GM04503 (cell line): ENCODE results near the gene P2RY6.
"Not testable (repeated sequence)": the region's sequence is repeated elsewhere in the genome, so short reads cannot be mapped to it uniquely, and the experiment has no call there.

ENCODE experiments used
- DNase-seq: peaks from one replicate; pipeline ENCODE4 v3.0.0-alpha.2; 2012; ENCODE audit warnings: low read depth

The P2RY6 gene, protein sequence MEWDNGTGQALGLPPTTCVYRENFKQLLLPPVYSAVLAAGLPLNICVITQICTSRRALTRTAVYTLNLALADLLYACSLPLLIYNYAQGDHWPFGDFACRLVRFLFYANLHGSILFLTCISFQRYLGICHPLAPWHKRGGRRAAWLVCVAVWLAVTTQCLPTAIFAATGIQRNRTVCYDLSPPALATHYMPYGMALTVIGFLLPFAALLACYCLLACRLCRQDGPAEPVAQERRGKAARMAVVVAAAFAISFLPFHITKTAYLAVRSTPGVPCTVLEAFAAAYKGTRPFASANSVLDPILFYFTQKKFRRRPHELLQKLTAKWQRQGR

DNA sequence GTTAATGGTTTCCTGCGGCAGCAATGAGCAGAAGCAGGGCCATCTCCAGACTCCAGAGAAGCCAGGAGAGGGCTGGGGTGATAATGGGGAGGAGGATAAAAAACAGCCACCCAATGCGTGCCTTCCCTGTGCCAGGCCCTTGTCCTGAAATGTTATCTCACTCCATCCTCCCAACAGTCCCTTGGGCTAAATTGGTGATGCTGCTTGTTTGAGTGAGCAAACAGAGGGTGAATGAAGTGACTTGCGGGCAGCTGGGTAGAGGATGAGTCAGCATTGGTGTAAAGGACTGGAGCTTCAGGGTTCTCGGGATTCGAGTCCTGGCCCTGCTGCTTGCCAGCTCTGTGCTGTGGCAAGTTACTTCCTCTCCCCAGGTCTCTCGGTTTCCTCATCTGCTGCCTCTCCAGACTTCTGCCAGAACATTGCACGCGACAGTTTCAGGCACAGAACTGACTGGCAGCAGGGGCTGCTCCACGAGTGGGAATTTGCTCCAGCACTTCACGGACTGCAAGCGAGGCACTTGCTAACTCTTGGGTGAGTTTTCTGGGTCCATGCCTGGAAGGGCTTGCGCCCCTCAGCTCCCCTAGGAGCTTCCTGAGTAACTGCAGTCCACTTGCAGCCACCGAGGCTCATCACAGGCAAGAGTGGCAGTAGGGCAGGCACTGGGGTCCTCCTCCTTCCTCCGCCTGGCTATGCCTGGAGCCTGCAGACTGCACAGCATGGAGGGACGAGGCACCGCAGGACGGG is at the start of gene P2RY6:
Gene P2RY6 (plus strand): TSS at position 403 of the 744 bp plus-strand sequence. CDS start 24,181 bp downstream, outside the sequence.
- no peak for DNase-seq

DNA sequence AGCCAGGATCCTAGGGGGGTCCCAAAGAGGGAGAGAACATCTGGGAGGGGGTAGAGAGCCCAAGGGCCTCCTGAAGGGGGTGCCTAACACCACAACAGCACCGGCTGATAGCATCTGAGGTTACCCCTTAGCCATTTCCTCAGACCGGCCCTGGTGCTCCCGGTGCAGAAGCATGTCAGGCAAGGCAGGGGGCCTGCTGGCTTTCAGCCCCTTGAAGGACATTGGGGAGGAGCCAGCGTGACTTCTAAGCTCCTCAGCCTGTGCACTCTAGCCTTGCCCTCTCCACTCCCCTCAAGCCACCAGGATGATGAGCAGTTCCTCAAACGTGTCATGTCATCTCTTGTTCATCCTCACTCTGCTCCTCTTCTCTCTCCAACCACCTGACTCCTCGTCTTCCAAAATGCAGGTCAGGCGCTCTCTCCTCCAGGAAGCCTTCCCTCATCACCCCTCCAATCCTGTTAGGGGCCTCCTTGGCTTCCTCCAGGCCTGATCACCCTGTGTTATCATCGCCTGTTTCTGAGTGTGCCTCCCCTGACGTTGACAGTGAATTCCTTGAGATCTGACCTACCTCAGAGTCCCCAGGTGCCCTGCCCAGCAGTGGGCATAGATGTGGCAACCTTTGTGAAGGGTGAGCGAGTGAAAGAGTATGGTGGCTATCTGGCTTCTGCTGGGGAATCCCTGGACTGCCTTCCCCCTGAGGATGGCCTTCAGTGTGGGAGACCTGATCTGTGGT is 48.0 kb upstream of the P2RY6 start:
- no peak for DNase-seq

DNA sequence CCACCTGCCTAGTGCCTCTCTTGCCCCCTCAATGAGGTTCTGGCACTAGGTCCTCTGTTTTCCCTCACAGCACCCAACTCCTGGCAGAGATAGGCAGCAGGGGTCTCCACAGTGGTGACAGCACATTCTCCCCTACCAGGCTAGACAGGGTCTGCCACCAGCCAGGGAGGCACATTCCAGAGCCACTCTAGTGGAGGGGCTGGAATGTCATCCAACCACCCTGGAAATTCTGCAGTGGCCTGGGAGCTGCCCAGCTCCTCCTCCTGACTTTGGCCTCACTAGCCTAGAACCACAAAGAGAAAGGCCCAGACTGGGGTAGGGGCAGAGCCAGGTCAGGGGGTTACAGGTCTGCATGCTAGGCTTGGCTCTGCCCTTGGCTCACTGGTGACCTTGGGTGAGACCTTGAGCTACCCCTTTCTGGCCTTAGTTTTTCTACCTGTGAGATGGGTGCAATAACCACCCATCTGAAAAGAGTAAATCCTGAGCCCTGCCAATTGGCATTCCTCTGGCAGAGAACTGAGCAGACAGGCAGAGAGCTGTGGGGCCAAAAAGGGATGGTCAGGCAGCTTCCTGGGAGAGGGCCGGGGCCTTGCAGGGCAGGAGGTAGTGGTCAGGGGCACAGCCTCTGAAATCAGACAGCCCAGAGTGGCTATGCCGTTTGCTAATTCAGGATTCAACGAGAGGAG is 47.0 kb upstream of the P2RY6 start:
- no peak for DNase-seq

DNA sequence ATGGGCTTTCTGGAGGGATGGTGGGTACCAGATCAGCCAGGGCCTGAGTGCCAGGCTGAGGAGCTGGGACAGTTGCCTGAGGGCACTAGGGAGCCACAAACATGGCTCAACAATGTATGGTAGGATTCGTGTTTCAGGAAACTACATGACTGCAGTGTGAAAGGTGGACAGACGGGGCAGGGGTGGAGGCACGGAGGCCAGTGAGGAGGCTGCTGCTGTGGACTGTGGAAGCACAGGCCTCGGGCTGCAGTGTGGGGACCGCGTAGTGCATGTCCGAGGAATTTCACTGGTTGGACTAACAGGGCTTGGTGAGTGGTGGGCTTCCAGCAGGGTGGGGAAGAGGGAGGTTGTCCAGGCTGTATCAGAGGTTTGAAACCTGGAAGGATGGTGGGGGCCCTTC is 46.3 kb upstream of the P2RY6 start:
- no peak for DNase-seq

DNA sequence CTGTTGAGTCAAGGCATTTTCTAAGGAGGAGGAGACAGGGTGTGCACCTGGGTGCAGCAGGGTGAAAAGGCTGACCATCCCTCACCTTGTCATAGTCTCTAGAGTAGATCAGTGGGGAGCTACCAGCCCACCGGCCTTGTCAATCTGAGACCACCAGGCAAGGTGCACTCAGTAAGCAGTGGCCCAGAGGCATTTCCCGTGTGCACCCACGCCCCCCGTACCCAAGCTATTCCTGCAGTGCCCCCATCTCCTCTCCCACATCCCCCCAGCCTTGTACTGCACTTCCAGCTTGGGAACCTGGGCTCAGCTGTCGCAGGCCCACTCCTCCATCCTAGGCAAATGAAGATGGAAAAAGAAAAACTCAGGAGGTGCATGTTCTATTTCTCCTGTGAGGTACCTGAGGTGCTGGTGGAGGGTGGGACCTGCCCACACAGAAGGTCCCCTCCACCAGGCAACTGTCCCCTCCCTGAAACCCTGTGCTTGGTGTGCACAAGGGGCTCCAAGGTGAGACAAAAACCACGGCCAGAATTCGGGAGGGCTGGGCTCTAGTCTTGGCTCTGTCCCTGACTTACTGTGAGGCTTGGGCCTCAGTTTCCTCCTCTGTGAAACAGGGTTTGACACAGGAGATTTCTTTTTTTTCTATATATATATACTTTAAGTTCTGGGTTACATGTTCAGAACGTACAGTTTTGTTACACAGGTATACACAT is 45.7 kb upstream of the P2RY6 start:
- no peak for DNase-seq

DNA sequence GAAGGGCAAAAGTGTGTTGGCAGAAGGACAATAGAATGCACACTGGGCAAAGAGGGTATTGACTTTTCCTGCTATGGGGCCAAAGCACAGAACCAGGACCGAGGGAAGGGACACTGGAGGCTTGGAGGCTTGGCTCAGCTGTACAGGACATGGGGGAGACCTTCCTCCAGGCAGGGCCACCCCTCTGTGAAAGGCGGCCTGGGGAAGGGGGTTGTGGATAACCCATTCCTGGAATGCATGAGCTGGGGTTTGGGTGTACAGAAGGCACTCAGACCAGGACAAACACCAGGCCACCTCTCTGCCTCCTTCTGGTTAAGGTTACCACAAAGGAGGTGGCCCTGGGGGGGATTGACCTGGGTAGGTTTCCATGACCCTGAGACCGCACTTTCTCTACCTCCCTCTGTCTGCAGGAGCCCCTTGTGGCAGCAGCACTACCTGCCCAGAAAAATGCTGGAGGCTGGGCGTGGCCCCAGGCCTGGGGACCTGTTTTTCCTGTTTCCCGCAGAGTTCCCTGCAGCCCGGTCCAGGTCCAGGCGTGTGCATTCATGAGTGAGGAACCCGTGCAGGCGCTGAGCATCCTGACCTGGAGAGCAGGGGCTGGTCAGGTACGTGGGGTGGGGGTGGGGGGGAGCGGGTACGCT is 44.4 kb upstream of the P2RY6 start:
- no peak for DNase-seq

DNA sequence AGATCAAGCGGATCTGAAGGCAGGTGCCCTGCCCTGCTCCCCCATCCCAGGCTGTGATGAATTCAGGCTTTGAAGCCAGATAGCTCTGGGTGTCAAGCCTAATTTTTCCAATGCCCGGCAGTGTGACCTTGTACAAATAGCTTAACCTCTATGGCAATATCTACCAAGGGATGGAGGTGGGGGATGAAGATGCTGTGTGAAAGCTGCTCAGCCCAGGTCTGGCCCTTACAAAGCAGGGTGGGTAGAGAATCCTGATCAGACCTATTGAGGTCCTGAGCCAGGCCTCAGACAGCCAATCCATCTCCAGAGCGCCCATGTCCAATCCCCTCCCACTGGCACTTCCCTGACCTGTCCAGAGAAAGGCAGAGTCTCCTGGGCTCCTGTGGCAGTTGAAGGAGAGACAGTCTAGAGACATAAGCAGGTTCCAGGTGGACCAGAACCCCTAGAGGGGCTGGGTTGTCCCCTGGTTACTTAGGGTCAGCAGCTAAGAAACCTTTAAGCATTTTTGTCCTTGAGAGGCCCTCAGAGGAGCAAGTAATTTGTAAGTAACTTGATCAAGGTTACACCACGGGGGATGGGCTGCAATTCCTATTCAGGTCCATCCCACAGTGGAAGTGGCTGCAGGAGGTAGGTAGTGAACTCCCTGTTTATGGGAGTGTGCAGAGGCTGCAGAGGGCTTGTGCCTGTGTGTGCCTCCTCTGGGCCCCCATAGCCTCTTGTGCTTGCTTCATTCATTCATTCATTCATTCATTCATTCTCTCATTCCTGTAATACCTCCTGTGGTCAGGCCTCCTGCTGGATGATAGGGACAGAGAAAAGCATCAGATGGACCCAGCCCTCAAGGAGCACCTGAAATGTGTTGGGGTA is 43.6 kb upstream of the P2RY6 start:
- DNase-seq: no peak

DNA sequence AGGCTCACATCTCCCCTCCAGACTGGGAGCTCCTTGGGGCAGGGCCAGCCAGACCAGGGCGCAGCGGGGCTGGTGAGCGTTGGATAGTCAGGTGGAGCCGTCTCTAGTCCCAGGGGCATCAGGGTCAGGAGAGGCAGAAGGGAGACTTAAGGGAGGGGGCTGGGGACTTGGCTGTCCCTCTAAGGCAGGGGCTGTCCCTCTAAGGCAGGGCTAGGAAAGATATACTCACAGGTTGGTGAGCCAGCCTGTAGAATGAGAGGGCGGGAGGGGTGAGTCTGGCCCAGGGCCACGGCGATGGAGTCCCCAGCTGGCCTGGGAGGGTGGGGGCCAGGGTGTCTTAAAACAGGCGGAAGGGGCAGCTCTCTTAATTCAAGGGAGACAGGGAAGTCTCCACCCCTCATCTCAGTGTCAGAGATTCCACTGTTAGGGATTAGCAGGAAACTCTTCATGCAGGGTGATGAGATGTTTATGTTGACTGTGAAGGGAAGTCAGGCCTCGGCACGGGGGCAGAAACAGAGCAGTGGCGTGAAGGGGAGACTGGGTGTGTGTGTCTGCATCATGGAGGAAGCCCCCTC is 42.7 kb upstream of the P2RY6 start:
- DNase-seq: no peak

DNA sequence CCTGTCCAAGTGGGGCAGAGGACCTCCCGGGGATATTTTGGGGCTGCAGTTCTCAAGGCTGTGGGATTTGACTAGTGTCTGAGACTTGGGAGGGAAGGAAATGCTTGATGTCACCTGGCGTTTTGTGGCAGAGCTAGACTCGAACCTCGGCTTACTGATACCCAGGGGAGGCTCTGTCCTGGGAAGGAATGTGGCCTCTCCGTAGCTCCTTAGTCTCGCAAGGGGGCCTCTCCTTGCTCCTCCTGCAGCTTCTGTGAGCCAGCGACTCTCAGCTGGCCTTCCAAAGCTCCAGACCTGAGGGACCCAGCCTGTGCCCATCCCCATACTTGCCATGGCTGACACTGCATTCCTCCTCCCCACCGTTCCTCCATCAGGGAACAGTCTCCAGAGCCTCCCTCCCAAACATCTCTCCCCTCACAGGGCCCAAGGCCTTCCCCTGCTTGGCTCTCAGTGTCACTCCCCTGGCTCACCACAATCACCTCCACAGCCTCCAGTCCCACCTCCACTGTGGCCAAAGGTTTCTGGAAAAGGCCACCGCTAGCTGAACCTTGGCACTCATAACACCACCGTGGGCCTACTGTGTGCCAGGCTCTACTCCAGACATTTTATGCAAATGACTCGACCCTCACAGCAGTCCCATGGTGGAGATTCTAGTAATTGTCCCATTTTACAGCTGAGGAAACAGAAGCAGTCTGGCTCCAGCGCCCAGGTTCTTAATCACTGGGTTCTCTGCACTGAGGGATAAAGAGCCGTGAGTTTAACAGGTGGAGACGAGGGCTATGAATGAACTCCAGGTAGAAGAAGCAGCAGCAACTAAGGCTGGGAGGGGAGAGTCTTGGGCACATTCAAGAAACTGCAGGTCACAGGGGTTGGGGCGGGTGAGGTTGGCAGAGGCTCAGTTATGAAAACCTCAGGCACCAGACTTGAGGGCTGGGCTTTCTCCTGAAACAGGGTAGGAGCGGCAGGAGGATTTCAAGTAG is 42.0 kb upstream of the P2RY6 start:
- no peak for DNase-seq

DNA sequence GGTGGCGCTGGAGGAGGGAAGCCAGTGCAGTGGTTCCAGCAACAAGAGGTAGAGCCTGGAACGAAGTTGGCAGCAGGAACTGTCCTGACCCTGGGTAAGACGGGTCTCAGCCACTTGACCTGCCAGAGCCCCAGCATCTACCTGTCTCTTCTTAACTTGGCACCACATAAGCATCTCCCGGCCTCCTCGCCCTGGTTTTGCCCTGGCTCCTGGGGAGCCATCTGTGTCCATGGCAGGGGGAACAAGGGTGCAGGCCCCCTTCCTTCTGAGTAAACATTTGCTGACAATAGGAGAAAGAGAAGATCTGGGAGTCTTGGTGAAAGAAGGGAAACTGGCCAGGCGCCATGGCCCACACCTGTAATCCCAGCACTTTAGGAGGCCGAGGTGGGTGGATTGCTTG is 41.2 kb upstream of the P2RY6 start:
- no peak for DNase-seq

DNA sequence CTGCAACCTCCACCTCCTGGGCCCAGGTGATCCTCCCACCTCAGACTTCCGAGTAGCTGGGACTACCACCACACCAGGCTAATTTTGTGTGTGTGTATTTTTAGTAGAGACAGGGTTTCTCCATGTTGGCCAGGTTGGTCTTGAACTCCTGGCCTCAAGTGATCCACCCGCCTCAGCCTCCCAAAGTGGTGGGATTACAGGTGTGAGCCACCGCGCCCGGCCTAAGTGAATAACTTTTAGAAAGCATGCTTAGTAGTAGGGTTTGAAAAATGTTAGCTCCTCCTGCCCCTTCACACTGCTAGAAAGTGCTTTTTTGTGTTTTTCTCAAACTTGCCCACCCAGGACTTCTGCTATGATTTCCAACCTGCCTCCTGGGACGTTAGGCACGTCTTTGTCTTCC is 39.7 kb upstream of the P2RY6 start:
- DNase-seq: not testable (repeated sequence)

DNA sequence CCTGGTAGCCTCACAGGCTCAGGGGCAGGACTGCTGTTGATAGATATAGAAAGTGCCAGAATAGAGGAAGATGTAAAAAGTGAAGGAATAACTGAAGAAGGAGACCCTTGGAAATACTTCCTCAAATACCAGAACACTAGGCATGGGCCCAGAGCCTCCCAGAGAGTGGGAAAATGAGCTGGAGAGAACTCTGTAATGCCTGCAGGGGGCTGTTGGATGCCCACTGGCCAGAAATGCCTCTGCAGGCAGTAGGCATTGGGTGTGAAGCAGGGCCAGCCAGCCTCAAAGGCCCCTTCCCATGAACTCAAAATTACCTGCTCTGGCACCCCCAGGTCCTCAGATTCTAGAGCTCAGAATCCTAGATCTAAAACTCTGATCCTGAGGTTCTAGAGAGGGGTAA is 38.9 kb upstream of the P2RY6 start:
- no peak for DNase-seq

DNA sequence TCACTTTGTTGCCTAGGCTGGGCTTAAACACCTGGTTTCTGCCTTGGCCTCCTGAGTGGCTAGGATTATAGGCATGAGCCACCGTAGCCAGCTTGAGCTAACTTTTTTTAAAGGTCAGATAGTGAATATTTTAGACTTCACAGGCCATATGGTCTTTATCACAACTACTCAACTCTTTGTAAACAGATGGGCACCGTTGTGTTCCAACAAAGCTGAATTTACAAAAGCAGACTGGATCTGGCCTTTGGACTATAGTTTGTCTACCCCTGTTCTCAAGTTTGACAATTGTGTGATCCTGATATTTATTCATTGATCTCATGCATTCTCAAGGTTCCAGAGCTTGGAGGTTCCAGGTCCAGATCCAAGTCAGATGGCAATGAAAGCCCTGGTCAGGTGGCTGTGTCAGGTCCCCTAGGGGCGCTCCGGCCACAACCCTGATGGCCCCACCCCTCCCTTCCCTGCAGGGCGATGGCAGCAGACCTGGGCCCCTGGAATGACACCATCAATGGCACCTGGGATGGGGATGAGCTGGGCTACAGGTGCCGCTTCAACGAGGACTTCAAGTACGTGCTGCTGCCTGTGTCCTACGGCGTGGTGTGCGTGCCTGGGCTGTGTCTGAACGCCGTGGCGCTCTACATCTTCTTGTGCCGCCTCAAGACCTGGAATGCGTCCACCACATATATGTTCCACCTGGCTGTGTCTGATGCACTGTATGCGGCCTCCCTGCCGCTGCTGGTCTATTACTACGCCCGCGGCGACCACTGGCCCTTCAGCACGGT is 38.3 kb upstream of the P2RY6 start:
- DNase-seq: no peak

DNA sequence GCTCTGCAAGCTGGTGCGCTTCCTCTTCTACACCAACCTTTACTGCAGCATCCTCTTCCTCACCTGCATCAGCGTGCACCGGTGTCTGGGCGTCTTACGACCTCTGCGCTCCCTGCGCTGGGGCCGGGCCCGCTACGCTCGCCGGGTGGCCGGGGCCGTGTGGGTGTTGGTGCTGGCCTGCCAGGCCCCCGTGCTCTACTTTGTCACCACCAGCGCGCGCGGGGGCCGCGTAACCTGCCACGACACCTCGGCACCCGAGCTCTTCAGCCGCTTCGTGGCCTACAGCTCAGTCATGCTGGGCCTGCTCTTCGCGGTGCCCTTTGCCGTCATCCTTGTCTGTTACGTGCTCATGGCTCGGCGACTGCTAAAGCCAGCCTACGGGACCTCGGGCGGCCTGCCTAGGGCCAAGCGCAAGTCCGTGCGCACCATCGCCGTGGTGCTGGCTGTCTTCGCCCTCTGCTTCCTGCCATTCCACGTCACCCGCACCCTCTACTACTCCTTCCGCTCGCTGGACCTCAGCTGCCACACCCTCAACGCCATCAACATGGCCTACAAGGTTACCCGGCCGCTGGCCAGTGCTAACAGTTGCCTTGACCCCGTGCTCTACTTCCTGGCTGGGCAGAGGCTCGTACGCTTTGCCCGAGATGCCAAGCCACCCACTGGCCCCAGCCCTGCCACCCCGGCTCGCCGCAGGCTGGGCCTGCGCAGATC is 37.5 kb upstream of the P2RY6 start:
- no peak for DNase-seq

DNA sequence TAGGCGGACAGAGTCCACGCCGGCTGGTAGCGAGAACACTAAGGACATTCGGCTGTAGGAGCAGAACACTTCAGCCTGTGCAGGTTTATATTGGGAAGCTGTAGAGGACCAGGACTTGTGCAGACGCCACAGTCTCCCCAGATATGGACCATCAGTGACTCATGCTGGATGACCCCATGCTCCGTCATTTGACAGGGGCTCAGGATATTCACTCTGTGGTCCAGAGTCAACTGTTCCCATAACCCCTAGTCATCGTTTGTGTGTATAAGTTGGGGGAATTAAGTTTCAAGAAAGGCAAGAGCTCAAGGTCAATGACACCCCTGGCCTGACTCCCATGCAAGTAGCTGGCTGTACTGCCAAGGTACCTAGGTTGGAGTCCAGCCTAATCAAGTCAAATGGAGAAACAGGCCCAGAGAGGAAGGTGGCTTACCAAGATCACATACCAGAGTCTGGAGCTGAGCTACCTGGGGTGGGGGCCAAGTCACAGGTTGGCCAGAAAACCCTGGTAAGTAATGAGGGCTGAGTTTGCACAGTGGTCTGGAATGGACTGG is 36.8 kb upstream of the P2RY6 start:
- DNase-seq: no peak

DNA sequence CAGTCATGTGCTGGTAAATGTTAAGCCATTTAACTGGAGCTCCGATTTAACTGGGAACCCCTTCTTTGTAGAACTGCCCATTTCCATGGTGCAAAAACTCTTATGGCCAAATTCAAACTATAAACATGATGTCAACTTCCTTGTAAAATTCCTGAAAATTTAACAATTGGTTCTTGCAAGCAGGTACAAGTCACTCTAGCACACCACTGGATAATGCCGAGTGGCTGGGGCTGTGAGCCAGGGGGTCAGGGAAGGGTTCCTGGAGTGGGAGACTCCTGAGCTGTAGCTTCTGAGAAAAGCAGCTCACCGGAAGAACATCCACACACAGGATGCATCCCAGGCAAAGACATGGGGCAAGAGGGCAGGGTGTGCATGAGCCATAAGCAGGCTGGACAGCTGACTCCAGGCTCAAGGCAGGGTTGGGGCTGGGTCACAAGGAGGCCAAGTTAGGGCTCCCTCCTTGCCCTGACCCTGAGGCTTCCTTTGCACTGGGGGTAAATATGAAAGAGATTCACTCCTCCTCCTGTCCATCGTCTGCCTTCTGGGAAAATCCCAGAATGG is 35.9 kb upstream of the P2RY6 start:
- no peak for DNase-seq

DNA sequence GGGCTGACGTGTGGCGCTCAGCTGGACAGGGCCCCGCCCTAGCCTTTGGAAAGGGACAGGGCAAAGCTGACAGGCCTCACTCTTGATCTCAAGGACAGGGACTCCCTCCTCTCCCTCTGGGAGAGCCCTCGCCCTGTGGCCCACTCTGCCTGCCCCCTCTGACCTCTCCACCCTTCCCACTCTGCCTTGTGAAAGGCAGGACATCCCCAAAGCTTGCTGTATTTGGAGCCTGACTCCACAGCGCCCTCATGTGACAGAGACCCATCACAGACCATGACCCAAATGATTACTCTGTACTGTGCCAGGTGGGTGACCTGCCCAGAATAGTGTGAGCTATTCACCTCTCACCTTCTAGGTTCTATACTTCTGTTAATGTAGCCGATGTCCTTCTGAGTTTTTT is 35.3 kb upstream of the P2RY6 start:
- no peak for DNase-seq
